ENCODE measurements around the gene FAM167B. TPM values are rescaled to one million over a fixed set of nuclear protein-coding genes. Genes with fewer than 3 reads are reported as not detected.

The FAM167B gene
- total RNA-seq, 1 experiment from 2014 or later, result 1.5 TPM

DNA sequence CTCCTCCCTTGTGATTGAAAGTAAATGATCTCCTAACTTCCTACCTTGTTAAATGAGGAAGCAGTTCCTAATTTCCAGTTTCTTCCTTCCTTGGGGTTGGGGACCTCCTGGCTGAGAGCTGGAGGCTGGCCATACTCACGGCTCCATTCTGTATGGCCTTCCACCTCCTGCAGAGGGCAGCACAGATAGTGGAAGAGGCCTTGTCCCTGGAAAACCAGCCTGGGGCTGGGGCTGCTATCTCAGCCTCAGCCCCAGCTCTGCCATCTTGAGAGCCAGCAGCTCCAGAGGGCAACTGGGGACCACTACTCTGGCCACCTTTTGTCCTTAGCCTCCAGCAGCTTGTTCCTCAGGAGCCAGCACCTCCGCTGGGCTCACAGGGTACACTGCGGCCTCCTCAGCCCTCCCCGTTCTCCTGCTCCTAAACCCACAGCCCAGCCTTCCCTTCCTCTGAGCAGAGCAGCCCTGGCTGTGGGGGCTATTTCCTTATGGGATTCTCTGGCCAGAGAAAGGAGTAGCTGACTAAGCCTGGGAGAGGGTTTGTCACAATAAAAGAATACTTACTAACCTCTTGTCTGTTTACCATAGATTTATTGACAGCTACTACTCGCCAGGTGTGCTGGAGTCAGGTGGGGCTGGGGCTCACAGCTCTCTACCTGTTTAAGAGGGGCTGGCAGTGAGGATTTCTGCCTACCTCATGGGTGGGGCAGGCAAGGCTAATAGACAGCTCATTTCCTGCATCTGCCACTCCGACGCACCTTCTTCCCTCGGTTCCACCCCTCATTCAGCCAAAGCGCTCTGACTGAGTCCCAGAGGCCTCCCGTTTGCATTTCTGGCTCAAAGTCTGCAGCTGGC is 31.2 kb upstream of the FAM167B start:
- peaks cover 8 to 36% (median 29%) of the 10 kb centered on the region in 3 experiments; a peak in 6 of 7 replicates for H3K36me3 Mint-ChIP-seq (ENCODE audit: insufficient read depth in 1 of 3, low read depth in 3 of 3)
- no peaks in the 10 kb centered on the region for H3K9me3 Mint-ChIP-seq
- Histone ChIP-seq H3K18ac (ENCODE audit: insufficient read length, low read depth, low read length) (no peak overlapping the region), H4K5ac (ENCODE audit: insufficient read length, low read depth, low read length) (no peak overlapping the region), H2BK5ac (ENCODE audit: insufficient read length, low read length) (no peak overlapping the region), H2AFZ (ENCODE audit: low read length) (no peak overlapping the region), H3K27ac (ENCODE audit: insufficient read length, low read depth, low read length) (no peak overlapping the region), H3K27me3 (ENCODE audit: insufficient read depth, low read length) (no peaks in the 10 kb centered on the region), H3K14ac (ENCODE audit: insufficient read depth, low read length) (no peak overlapping the region), H3K4me1 (ENCODE audit: insufficient read depth, low read length) (no peaks in the 10 kb centered on the region; the same call in 1 of the 2 replicates), H4K91ac (ENCODE audit: insufficient read length, low read depth, low read length) (no peak overlapping the region), H2AK5ac (ENCODE audit: insufficient read length, low read length) (no peak overlapping the region), H2BK120ac (ENCODE audit: low read depth, low read length, poor library complexity, severe bottlenecking) (no peak overlapping the region), H4K20me1 (ENCODE audit: control insufficient read depth, insufficient read depth, insufficient read length) (no peaks in the 10 kb centered on the region), H4K8ac (replicated peaks; ENCODE audit: insufficient read length, low read depth, low read length) (no peak overlapping the region), H3K23me2 (ENCODE audit: insufficient read length, low read depth, low read length, poor library complexity, severe bottlenecking) (no peaks in the 10 kb centered on the region), H3K4ac (ENCODE audit: low read depth, low read length) (no peak overlapping the region), H3T11ph (ENCODE audit: low read length) (no peak overlapping the region), H3K79me1 (ENCODE audit: insufficient read depth, low read depth, low read length, poor library complexity, severe bottlenecking) (no peaks in the 10 kb centered on the region), H2BK20ac (ENCODE audit: low read depth, low read length, poor library complexity, severe bottlenecking) (no peak overlapping the region), H3K9ac (ENCODE audit: extremely low read depth, insufficient read length, low read length) (no peak overlapping the region), H3K23ac (ENCODE audit: insufficient read length, low read depth, low read length) (no peak overlapping the region), H3K56ac (ENCODE audit: insufficient read length, low read depth, low read length) (no peak overlapping the region), H3K79me2 (ENCODE audit: insufficient read depth, low read length) (no peaks in the 10 kb centered on the region), H3K9me3 (ENCODE audit: control insufficient read depth, low read depth, low read length) (no peaks in the 10 kb centered on the region), H3K4me2 (ENCODE audit: insufficient read depth, insufficient read length, low read length) (no peak overlapping the region), H2BK12ac (ENCODE audit: insufficient read length, low read depth, low read length) (no peak overlapping the region), H2BK15ac (ENCODE audit: low read depth, low read length) (no peak overlapping the region)
- H3K27me3 Mint-ChIP-seq (ENCODE audit: low read depth), result no peaks in the 10 kb centered on the region
- no peak overlapping the region for H3K4me3 Mint-ChIP-seq
- WGBS (ENCODE audit: extremely low coverage, insufficient read length, low lambda C conversion rate), result no CpG with 5 or more reads among the region's 10 CpGs
- peak overlapping the region; percentile 58 to 79 (median 67); a peak in 3 of 7 replicates for H3K27ac Mint-ChIP-seq
- peak; percentile 77 for DNase-seq
- peaks cover 5 to 6% of the 10 kb centered on the region in 2 experiments; a peak in 3 of 4 replicates for H3K4me1 Mint-ChIP-seq
- TF ChIP-seq, protein P1, sequence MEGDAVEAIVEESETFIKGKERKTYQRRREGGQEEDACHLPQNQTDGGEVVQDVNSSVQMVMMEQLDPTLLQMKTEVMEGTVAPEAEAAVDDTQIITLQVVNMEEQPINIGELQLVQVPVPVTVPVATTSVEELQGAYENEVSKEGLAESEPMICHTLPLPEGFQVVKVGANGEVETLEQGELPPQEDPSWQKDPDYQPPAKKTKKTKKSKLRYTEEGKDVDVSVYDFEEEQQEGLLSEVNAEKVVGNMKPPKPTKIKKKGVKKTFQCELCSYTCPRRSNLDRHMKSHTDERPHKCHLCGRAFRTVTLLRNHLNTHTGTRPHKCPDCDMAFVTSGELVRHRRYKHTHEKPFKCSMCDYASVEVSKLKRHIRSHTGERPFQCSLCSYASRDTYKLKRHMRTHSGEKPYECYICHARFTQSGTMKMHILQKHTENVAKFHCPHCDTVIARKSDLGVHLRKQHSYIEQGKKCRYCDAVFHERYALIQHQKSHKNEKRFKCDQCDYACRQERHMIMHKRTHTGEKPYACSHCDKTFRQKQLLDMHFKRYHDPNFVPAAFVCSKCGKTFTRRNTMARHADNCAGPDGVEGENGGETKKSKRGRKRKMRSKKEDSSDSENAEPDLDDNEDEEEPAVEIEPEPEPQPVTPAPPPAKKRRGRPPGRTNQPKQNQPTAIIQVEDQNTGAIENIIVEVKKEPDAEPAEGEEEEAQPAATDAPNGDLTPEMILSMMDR (conservative IDR thresholded peaks at IDR 0.05), result peak; percentile 85

Measured in H9 (cell line).